GM23338 (cell line): ENCODE measurements around the gene ACTR5. TPM values are rescaled to one million over a fixed set of nuclear protein-coding genes. Genes with fewer than 3 reads are reported as not detected.

Experiments
- ATAC-seq: fragments of 200-7000 bp; cut with Tn5 transposase; 3 replicates; pipeline ENCODE4 v1.9.1; 2020
- DNase-seq: peaks from one replicate; pipeline ENCODE4 v3.0.0-alpha.2; 2015; ENCODE audit warnings: low spot score
- H2AFZ ChIP-seq: fragments of 200-600 bp; sonication (generic); 2 replicates; pipeline ENCODE4 v1.8.0; 2016; ENCODE audit warnings: antibody characterized with exemption, mild to moderate bottlenecking, moderate library complexity
- H3F3A ChIP-seq: fragments of 200-600 bp; sonication (generic); replicated peaks from 2 replicates; pipeline ENCODE4 v1.8.0; 2017; ENCODE audit warnings: antibody characterized with exemption, mixed run types, low read depth
- H3K27ac ChIP-seq: fragments of 200-600 bp; sonication (generic); 2 replicates; pipeline ENCODE4 v1.6.1; 2016; ENCODE audit warnings: low read depth
- H3K27me3 ChIP-seq: fragments of 200-600 bp; sonication (generic); 2 replicates; pipeline ENCODE4 v1.8.0; 2016; ENCODE audit warnings: mild to moderate bottlenecking, mixed run types, moderate library complexity; ENCODE audit not compliant: insufficient read depth
- H3K36me3 ChIP-seq: fragments of 200-600 bp; sonication (generic); 2 replicates; pipeline ENCODE4 v1.8.0; 2016; ENCODE audit warnings: mild to moderate bottlenecking; ENCODE audit not compliant: insufficient read depth
- H3K4me1 ChIP-seq: fragments of 200-600 bp; sonication (generic); 2 replicates; pipeline ENCODE4 v1.8.0; 2016; ENCODE audit warnings: mild to moderate bottlenecking, moderate library complexity; ENCODE audit not compliant: insufficient read depth
- H3K4me2 ChIP-seq: fragments of 200-600 bp; sonication (generic); 2 replicates; pipeline ENCODE4 v1.7.1; 2017; ENCODE audit warnings: mixed run types
- H3K4me3 ChIP-seq: fragments of 200-600 bp; sonication (generic); 2 replicates; pipeline ENCODE4 v1.6.1; 2016; ENCODE audit warnings: mixed run types
- H3K79me2 ChIP-seq: fragments of 200-600 bp; sonication (generic); replicated peaks from 2 replicates; pipeline ENCODE4 v1.8.0; 2017; ENCODE audit warnings: mild to moderate bottlenecking; ENCODE audit not compliant: insufficient read depth
- H3K9me2 ChIP-seq: fragments of 200-600 bp; sonication (generic); 2 replicates; pipeline ENCODE4 v1.8.0; 2017; ENCODE audit not compliant: insufficient read depth
- H4K20me1 ChIP-seq: fragments of 200-600 bp; sonication (generic); replicated peaks from 2 replicates; pipeline ENCODE4 v1.8.0; 2017; ENCODE audit warnings: mild to moderate bottlenecking; ENCODE audit not compliant: insufficient read depth
- H3K27ac Mint-ChIP-seq: 2 replicates; pipeline ENCODE4 v1.8.0; 2020; ENCODE audit warnings: inconsistent platforms, mild to moderate bottlenecking, moderate library complexity, mixed read lengths
- H3K27me3 Mint-ChIP-seq: 3 replicates; pipeline ENCODE4 v1.8.0; 2022; ENCODE audit warnings: low read depth, mild to moderate bottlenecking, moderate library complexity, mixed read lengths, inconsistent platforms; ENCODE audit not compliant: insufficient read depth, poor library complexity
- H3K36me3 Mint-ChIP-seq: 3 replicates; pipeline ENCODE4 v1.8.0; 2021; ENCODE audit warnings: low read depth, mild to moderate bottlenecking, inconsistent platforms, moderate library complexity, mixed read lengths
- H3K4me1 Mint-ChIP-seq: 3 replicates; pipeline ENCODE4 v1.8.0; 2020; ENCODE audit warnings: mild to moderate bottlenecking, inconsistent platforms, mixed read lengths
- H3K4me3 Mint-ChIP-seq: 3 replicates; pipeline ENCODE4 v1.8.0; 2021; ENCODE audit warnings: moderate library complexity, mild to moderate bottlenecking, inconsistent platforms, mixed read lengths
- H3K9me3 Mint-ChIP-seq: 3 replicates; pipeline ENCODE4 v1.8.0; 2020; ENCODE audit warnings: moderate library complexity, mild to moderate bottlenecking, inconsistent platforms, mixed read lengths
- STAT1 ChIP-seq: IDR thresholded peaks from one replicate; pipeline ENCODE4 v1.6.1; 2016; ENCODE audit warnings: antibody characterized with exemption; ENCODE audit not compliant: unreplicated experiment
- polyA plus RNA-seq: library from polyadenylated mRNA; unstranded; fragments of >200 nt; fragmentation: Nextera tagmentation; extraction: Ambion mirVana; gene quantifications from 2 replicates; pipeline ENCODE4 v1.2.1, GENCODE V29; 2016
- total RNA-seq: library from RNA; depleted of rRNA; stranded (reverse); fragments of >200 nt; shearing (Covaris generic); gene quantifications from 2 replicates; pipeline ENCODE4 v1.2.3, GENCODE V29; 2014
- TF ChIP-seq, protein P1 (sequence below): IDR thresholded peaks from one replicate; pipeline ENCODE4 v1.6.1; 2018; ENCODE audit warnings: antibody characterized with exemption; ENCODE audit not compliant: unreplicated experiment
- TF ChIP-seq, protein P2 (sequence below), 2 experiments: fragments of 200-600 bp in 1 of 2; sonication (generic) in 1 of 2; conservative IDR thresholded peaks; 2 replicates each; pipeline versions ENCODE4 v1.5.1 to v1.6.1; 2016 to 2017; ENCODE audit warnings: antibody characterized with exemption in 2 of 2, low read depth in 2 of 2, mild to moderate bottlenecking in 2 of 2, moderate library complexity in 1 of 2
- TF ChIP-seq, protein P3 (sequence below): fragments of 250-450 bp; sonication (Bioruptor Pico); IDR thresholded peaks from 2 replicates; pipeline ENCODE4 v1.5.0; 2020; ENCODE audit warnings: mild to moderate bottlenecking, moderate library complexity
- TF ChIP-seq, protein P4 (sequence below): IDR thresholded peaks from 2 replicates; pipeline ENCODE4 v1.6.1; 2016; ENCODE audit warnings: antibody characterized with exemption

ACTR5 gene
- total and polyA plus RNA-seq, 2 experiments from 2014 or later: 8.4 to 21.8 TPM

DNA sequence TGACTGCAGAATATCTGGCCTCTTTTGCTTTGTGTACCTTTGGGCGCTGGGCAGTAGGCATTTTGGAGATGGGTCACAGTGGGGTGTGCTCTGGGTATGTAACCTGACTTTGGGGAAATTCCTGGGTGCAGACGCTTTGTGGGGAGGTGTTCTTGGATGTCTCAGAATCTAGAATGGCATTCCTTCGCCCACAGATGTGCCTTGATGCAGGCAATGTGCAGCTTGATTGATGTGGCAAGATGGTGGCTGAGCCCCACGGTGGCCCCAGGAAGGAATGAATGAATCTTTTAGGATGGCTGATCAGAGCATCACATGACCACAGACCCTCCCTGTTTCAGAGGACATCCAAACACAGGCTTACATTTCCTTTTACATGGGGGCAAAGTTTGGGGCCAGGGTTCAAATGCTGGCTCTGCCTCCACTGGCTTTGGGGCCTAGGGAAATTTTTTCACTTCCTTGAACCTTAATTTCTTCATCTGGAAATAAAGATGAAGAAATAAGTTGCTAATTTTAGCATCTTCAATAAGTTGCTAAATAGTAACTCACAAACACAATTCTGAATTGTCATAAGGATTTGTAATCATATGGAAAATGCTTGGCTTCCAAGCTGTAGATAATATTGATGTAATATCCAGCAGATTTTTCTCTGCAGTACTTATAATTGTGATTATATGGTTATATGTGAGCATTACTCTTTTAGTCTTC is 62.8 kb downstream of the ACTR5 start (continued):
- TF ChIP-seq, protein P1, sequence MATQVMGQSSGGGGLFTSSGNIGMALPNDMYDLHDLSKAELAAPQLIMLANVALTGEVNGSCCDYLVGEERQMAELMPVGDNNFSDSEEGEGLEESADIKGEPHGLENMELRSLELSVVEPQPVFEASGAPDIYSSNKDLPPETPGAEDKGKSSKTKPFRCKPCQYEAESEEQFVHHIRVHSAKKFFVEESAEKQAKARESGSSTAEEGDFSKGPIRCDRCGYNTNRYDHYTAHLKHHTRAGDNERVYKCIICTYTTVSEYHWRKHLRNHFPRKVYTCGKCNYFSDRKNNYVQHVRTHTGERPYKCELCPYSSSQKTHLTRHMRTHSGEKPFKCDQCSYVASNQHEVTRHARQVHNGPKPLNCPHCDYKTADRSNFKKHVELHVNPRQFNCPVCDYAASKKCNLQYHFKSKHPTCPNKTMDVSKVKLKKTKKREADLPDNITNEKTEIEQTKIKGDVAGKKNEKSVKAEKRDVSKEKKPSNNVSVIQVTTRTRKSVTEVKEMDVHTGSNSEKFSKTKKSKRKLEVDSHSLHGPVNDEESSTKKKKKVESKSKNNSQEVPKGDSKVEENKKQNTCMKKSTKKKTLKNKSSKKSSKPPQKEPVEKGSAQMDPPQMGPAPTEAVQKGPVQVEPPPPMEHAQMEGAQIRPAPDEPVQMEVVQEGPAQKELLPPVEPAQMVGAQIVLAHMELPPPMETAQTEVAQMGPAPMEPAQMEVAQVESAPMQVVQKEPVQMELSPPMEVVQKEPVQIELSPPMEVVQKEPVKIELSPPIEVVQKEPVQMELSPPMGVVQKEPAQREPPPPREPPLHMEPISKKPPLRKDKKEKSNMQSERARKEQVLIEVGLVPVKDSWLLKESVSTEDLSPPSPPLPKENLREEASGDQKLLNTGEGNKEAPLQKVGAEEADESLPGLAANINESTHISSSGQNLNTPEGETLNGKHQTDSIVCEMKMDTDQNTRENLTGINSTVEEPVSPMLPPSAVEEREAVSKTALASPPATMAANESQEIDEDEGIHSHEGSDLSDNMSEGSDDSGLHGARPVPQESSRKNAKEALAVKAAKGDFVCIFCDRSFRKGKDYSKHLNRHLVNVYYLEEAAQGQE: no peak

DNA sequence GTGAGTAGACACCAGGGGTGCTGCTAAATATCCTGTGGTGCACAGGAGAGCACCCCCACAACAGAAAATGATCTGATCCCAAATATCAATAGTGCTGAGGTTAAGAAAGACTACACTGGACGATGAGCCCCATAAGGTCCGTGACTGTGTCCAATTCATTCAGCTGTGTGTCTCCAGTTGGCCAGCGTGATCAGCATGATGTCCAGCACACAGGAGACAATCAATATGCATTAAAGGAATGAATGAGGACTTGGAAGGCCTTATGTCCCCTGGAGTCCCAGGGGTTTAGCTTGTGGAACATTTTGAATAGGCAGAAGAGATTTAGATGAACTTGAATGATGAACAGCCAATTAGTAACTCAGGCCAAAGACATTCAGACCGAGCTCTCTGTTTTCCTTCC is 63.5 kb downstream of the ACTR5 start:
- DNase-seq (no peak), ATAC-seq (no peak)
- H3K79me2 ChIP-seq: peaks cover 13% of the 10 kb centered on the region; the same call in 1 of the 2 replicates

DNA sequence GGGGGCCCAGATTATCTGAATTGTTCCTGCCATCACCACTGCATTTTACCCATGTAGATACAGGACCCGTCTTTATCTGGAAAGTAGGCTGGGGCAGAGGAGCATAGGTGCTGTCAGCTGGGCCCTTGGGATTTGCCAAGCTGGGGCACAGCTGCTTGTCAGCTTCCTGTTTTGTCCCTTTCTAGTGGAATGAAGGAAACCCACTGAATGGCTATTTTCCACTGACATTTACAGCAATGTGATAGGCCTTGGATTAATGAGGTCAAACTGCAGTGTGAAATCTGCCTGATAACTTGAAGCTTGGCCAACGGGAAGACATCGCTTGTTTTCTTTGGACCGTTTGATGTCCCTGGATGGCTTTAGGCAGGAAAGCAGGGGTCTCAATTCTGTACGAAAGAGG is 63.9 kb downstream of the ACTR5 start:
- ATAC-seq (no peak), DNase-seq (no peak)
- Histone ChIP-seq H4K20me1 (peaks cover 16% of the 10 kb centered on the region), H3K4me2 (no peak overlapping the region), H3K27ac (no peak overlapping the region), H2AFZ (no peak overlapping the region), H3K9me2 (no peaks in the 10 kb centered on the region), H3K4me1 (peaks cover 6% of the 10 kb centered on the region; the same call in 1 of the 2 replicates), H3K36me3 (no peaks in the 10 kb centered on the region), H3K27me3 (peaks cover 12% of the 10 kb centered on the region), H3F3A (no peaks in the 10 kb centered on the region), H3K4me3 (no peak overlapping the region), H3K79me2 (peaks cover 16% of the 10 kb centered on the region; the same call in 1 of the 2 replicates)
- Mint-ChIP-seq H3K4me3 (no peak overlapping the region), H3K27me3 (peaks cover 21% of the 10 kb centered on the region), H3K4me1 (peaks cover 24% of the 10 kb centered on the region), H3K9me3 (no peaks in the 10 kb centered on the region), H3K36me3 (no peaks in the 10 kb centered on the region; the same call in 2 of the 3 replicates), H3K27ac (no peak overlapping the region)
- TF ChIP-seq, protein P2, sequence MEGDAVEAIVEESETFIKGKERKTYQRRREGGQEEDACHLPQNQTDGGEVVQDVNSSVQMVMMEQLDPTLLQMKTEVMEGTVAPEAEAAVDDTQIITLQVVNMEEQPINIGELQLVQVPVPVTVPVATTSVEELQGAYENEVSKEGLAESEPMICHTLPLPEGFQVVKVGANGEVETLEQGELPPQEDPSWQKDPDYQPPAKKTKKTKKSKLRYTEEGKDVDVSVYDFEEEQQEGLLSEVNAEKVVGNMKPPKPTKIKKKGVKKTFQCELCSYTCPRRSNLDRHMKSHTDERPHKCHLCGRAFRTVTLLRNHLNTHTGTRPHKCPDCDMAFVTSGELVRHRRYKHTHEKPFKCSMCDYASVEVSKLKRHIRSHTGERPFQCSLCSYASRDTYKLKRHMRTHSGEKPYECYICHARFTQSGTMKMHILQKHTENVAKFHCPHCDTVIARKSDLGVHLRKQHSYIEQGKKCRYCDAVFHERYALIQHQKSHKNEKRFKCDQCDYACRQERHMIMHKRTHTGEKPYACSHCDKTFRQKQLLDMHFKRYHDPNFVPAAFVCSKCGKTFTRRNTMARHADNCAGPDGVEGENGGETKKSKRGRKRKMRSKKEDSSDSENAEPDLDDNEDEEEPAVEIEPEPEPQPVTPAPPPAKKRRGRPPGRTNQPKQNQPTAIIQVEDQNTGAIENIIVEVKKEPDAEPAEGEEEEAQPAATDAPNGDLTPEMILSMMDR (conservative IDR thresholded peaks at IDR 0.05; ENCODE audit: low read depth in 2 of 2): no peak
- TF ChIP-seq, protein P3, sequence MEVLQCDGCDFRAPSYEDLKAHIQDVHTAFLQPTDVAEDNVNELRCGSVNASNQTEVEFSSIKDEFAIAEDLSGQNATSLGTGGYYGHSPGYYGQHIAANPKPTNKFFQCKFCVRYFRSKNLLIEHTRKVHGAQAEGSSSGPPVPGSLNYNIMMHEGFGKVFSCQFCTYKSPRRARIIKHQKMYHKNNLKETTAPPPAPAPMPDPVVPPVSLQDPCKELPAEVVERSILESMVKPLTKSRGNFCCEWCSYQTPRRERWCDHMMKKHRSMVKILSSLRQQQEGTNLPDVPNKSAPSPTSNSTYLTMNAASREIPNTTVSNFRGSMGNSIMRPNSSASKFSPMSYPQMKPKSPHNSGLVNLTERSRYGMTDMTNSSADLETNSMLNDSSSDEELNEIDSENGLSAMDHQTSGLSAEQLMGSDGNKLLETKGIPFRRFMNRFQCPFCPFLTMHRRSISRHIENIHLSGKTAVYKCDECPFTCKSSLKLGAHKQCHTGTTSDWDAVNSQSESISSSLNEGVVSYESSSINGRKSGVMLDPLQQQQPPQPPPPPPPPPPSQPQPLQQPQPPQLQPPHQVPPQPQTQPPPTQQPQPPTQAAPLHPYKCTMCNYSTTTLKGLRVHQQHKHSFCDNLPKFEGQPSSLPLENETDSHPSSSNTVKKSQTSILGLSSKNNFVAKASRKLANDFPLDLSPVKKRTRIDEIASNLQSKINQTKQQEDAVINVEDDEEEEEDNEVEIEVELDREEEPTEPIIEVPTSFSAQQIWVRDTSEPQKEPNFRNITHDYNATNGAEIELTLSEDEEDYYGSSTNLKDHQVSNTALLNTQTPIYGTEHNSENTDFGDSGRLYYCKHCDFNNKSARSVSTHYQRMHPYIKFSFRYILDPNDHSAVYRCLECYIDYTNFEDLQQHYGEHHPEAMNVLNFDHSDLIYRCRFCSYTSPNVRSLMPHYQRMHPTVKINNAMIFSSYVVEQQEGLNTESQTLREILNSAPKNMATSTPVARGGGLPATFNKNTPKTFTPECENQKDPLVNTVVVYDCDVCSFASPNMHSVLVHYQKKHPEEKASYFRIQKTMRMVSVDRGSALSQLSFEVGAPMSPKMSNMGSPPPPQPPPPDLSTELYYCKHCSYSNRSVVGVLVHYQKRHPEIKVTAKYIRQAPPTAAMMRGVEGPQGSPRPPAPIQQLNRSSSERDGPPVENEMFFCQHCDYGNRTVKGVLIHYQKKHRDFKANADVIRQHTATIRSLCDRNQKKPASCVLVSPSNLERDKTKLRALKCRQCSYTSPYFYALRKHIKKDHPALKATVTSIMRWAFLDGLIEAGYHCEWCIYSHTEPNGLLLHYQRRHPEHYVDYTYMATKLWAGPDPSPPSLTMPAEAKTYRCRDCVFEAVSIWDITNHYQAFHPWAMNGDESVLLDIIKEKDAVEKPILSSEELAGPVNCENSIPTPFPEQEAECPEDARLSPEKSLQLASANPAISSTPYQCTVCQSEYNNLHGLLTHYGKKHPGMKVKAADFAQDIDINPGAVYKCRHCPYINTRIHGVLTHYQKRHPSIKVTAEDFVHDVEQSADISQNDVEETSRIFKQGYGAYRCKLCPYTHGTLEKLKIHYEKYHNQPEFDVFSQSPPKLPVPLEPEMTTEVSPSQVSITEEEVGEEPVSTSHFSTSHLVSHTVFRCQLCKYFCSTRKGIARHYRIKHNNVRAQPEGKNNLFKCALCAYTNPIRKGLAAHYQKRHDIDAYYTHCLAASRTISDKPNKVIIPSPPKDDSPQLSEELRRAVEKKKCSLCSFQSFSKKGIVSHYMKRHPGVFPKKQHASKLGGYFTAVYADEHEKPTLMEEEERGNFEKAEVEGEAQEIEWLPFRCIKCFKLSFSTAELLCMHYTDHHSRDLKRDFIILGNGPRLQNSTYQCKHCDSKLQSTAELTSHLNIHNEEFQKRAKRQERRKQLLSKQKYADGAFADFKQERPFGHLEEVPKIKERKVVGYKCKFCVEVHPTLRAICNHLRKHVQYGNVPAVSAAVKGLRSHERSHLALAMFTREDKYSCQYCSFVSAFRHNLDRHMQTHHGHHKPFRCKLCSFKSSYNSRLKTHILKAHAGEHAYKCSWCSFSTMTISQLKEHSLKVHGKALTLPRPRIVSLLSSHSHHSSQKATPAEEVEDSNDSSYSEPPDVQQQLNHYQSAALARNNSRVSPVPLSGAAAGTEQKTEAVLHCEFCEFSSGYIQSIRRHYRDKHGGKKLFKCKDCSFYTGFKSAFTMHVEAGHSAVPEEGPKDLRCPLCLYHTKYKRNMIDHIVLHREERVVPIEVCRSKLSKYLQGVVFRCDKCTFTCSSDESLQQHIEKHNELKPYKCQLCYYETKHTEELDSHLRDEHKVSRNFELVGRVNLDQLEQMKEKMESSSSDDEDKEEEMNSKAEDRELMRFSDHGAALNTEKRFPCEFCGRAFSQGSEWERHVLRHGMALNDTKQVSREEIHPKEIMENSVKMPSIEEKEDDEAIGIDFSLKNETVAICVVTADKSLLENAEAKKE (CRISPR knock-in tag): no peak

More for the DNA sequence above, 63.5 kb downstream of the ACTR5 start:
- peaks cover 23% of the 10 kb centered on the region for H3K27me3 Mint-ChIP-seq
- no peaks in the 10 kb centered on the region for H3K9me3 Mint-ChIP-seq
- no peak for TF ChIP-seq STAT1
- TF ChIP-seq, protein P4, sequence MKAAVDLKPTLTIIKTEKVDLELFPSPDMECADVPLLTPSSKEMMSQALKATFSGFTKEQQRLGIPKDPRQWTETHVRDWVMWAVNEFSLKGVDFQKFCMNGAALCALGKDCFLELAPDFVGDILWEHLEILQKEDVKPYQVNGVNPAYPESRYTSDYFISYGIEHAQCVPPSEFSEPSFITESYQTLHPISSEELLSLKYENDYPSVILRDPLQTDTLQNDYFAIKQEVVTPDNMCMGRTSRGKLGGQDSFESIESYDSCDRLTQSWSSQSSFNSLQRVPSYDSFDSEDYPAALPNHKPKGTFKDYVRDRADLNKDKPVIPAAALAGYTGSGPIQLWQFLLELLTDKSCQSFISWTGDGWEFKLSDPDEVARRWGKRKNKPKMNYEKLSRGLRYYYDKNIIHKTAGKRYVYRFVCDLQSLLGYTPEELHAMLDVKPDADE: no peak
- Histone ChIP-seq H3F3A (no peaks in the 10 kb centered on the region), H2AFZ (no peak overlapping the region), H3K27ac (no peak overlapping the region), H3K27me3 (peaks cover 16% of the 10 kb centered on the region), H3K4me2 (no peak overlapping the region), H3K4me3 (no peak overlapping the region), H3K9me2 (no peaks in the 10 kb centered on the region), H3K4me1 (peaks cover 8% of the 10 kb centered on the region; the same call in 1 of the 2 replicates), H4K20me1 (peaks cover 14% of the 10 kb centered on the region), H3K36me3 (no peaks in the 10 kb centered on the region)
- H3K4me3 Mint-ChIP-seq: no peak overlapping the region
- no peak overlapping the region for H3K27ac Mint-ChIP-seq
- H3K4me1 Mint-ChIP-seq: peaks cover 24% of the 10 kb centered on the region
- H3K36me3 Mint-ChIP-seq: no peaks in the 10 kb centered on the region; the same call in 2 of the 3 replicates
